ENCODE data around the gene HOXC11. TPM values are rescaled to one million over a fixed set of nuclear protein-coding genes. Genes with fewer than 3 reads are reported as not detected.

Gene HOXC11
- total RNA-seq, 6 experiments from 2014 or later: 0.09 to 2.2 (median 1.8) TPM

- H3K4me1 Mint-ChIP-seq (ENCODE audit: low read depth): peaks cover 20% of the 10 kb centered on the region
- no peak for DNase-seq
- no peak for TF ChIP-seq CTCF (IDR thresholded peaks at IDR 0.05)
- peaks cover 57% of the 10 kb centered on the region for H3K27me3 Mint-ChIP-seq (ENCODE audit: insufficient read depth)
- H3K27ac Mint-ChIP-seq: no peak overlapping the region; the same call in 1 of the 2 replicates
- no peaks in the 10 kb centered on the region for H3K36me3 Mint-ChIP-seq (ENCODE audit: low read depth)
- H3K4me3 Mint-ChIP-seq: peak overlapping the region; percentile 89; the same call in 1 of the 2 replicates
- no peaks in the 10 kb centered on the region for H3K9me3 Mint-ChIP-seq
Measured at GRCh38 chr12:54018468-54018984, 45.6 kb downstream of the HOXC11 start.

- DNase-seq: no peak
- no peak overlapping the region for H3K4me3 Mint-ChIP-seq
- TF ChIP-seq CTCF (IDR thresholded peaks at IDR 0.05): no peak
- peaks cover 58% of the 10 kb centered on the region for H3K27me3 Mint-ChIP-seq (ENCODE audit: insufficient read depth)
- H3K9me3 Mint-ChIP-seq: no peaks in the 10 kb centered on the region
- H3K27ac Mint-ChIP-seq: no peak overlapping the region
- H3K4me1 Mint-ChIP-seq (ENCODE audit: low read depth): peaks cover 14% of the 10 kb centered on the region
- H3K36me3 Mint-ChIP-seq (ENCODE audit: low read depth): no peaks in the 10 kb centered on the region
Measured at GRCh38 chr12:54019091-54019811, 46.3 kb downstream of the HOXC11 start.

GRCh38 chr12:54019924-54020590 lies 47.1 kb downstream of the HOXC11 start:
- peaks cover 14% of the 10 kb centered on the region for H3K4me1 Mint-ChIP-seq (ENCODE audit: low read depth)
- peak overlapping the region; percentile 56 for H3K4me3 Mint-ChIP-seq
- H3K27ac Mint-ChIP-seq: no peak overlapping the region; the same call in 1 of the 2 replicates
- H3K27me3 Mint-ChIP-seq (ENCODE audit: insufficient read depth): peaks cover 56% of the 10 kb centered on the region
- no peak for TF ChIP-seq CTCF (IDR thresholded peaks at IDR 0.05)
- no peak for DNase-seq
- H3K36me3 Mint-ChIP-seq (ENCODE audit: low read depth): no peaks in the 10 kb centered on the region
- H3K9me3 Mint-ChIP-seq: no peaks in the 10 kb centered on the region

GRCh38 chr12:54020591-54021405 lies 47.9 kb downstream of the HOXC11 start:
- TF ChIP-seq CTCF (IDR thresholded peaks at IDR 0.05): no peak
- H3K27ac Mint-ChIP-seq: no peak overlapping the region
- no peaks in the 10 kb centered on the region for H3K9me3 Mint-ChIP-seq
- H3K27me3 Mint-ChIP-seq (ENCODE audit: insufficient read depth): peaks cover 55% of the 10 kb centered on the region
- peaks cover 17% of the 10 kb centered on the region for H3K4me1 Mint-ChIP-seq (ENCODE audit: low read depth)
- DNase-seq: no peak
- H3K36me3 Mint-ChIP-seq (ENCODE audit: low read depth): no peaks in the 10 kb centered on the region
- no peak overlapping the region for H3K4me3 Mint-ChIP-seq

- Mint-ChIP-seq H3K27ac (no peak overlapping the region), H3K4me3 (no peak overlapping the region), H3K36me3 (ENCODE audit: low read depth) (no peaks in the 10 kb centered on the region), H3K27me3 (ENCODE audit: insufficient read depth) (peaks cover 62% of the 10 kb centered on the region), H3K4me1 (ENCODE audit: low read depth) (peaks cover 22% of the 10 kb centered on the region), H3K9me3 (no peaks in the 10 kb centered on the region)
- no peak for DNase-seq
- no peak; the same call in 1 of the 2 replicates for TF ChIP-seq CTCF (IDR thresholded peaks at IDR 0.05)
Measured at GRCh38 chr12:54021432-54022013, 48.6 kb downstream of the HOXC11 start.

All from HFFc6 (cell line).